HepG2 (cell line): ENCODE measurements around the gene DENND4A. TPM values are rescaled to one million over a fixed set of nuclear protein-coding genes. Genes with fewer than 3 reads are reported as not detected.

Experiments
- ATAC-seq: fragments of 200-7000 bp; cut with Tn5 transposase; 3 replicates; pipeline ENCODE4 v1.9.1; 2020; ENCODE audit warnings: mild to moderate bottlenecking, moderate library complexity
- BruUV-seq: library from RNA; stranded (reverse); fragments of 400-500 nt; replicated peaks from 2 replicates; lab custom pipeline; 2021; lab: Mats Ljungman, UMichigan
- CTCF ChIA-PET: fragments of 300-600 bp; formaldehyde crosslinking; extraction: SDS; loops from one replicate; lab custom pipeline; 2021; ENCODE audit warnings: low total read pairs, inconsistent platforms, low intra/inter-chr PET ratio; lab: Yijun Ruan, JAX
- POLR2A ChIA-PET: fragments of 350-600 bp; sonication (Branson Sonifier 250); formaldehyde crosslinking; loops from one replicate; lab custom pipeline; 2020; ENCODE audit warnings: antibody characterized with exemption, inconsistent platforms; lab: Yijun Ruan, JAX
- DNase-seq: peaks from one replicate; pipeline ENCODE4 v3.0.0-alpha.2; 2015; ENCODE audit warnings: low spot score
- FAIRE-seq: peaks from 3 replicates; lab custom pipeline; 2011; peaks lifted over from hg19 to GRCh38; lab: Jason Lieb, UNC
- H2AFZ ChIP-seq: one replicate; pipeline ENCODE4 v1.6.1; 2011; ENCODE audit warnings: low read length, inconsistent platforms
- H3K27ac ChIP-seq: fragments of 300-600 bp; 3 replicates; pipeline ENCODE4 v1.8.0; 2011; ENCODE audit warnings: mixed run types, mild to moderate bottlenecking, mixed read lengths, low read length, inconsistent platforms; ENCODE audit not compliant: insufficient read depth; ENCODE audit errors: extremely low read length
- H3K27me3 ChIP-seq, 2 experiments: fragments of 200-600 bp in 1 of 2; 2 replicates in 1 of 2; 3 replicates in 1 of 2; pipeline versions ENCODE4 v1.6.0 to v1.8.0; 2011; ENCODE audit warnings: low read length in 2 of 2, mild to moderate bottlenecking in 2 of 2, moderate library complexity in 2 of 2, inconsistent platforms in 1 of 2; ENCODE audit not compliant: insufficient read depth in 2 of 2, control insufficient read depth in 1 of 2
- H3K36me3 ChIP-seq, 2 experiments: fragments of 200-600 bp in 1 of 2; replicated peaks in 1 of 2; 2 replicates in 1 of 2; 3 replicates in 1 of 2; pipeline versions ENCODE4 v1.5.1 to v1.8.0; 2011; ENCODE audit warnings: low read length in 2 of 2, inconsistent platforms in 1 of 2; ENCODE audit not compliant: insufficient read depth in 2 of 2, control insufficient read depth in 1 of 2
- H3K4me1 ChIP-seq: 2 replicates; pipeline ENCODE4 v1.5.1; 2012; ENCODE audit warnings: low read length, inconsistent platforms; ENCODE audit not compliant: insufficient read depth
- H3K4me2 ChIP-seq: 2 replicates; pipeline ENCODE4 v1.6.0; 2011; ENCODE audit warnings: low read depth, low read length, inconsistent platforms
- H3K4me3 ChIP-seq, 3 experiments: fragments of 200-600 bp in 1 of 3; sonication (generic), shearing (Covaris generic) in 1 of 3; replicated peaks in 1 of 3; 2 replicates each; pipeline ENCODE4 v1.5.1; 2011 to 2016; ENCODE audit warnings: low read length in 3 of 3, inconsistent platforms in 2 of 3, low read depth in 2 of 3, mild to moderate bottlenecking in 2 of 3, control low read depth in 1 of 3, mixed read lengths in 1 of 3; ENCODE audit not compliant: insufficient read depth in 1 of 3
- H3K79me2 ChIP-seq: one replicate; pipeline ENCODE4 v1.6.1; 2011; ENCODE audit warnings: low read length, inconsistent platforms; ENCODE audit not compliant: insufficient read depth
- H3K9ac ChIP-seq: 2 replicates; pipeline ENCODE4 v1.6.0; 2011; ENCODE audit warnings: mild to moderate bottlenecking, low read depth, low read length, inconsistent platforms; ENCODE audit not compliant: insufficient read depth
- H3K9me3 ChIP-seq: 2 replicates; pipeline ENCODE4 v1.5.1; 2012; ENCODE audit warnings: mild to moderate bottlenecking, low read length
- H4K20me1 ChIP-seq: 2 replicates; pipeline ENCODE4 v1.6.0; 2011; ENCODE audit warnings: inconsistent platforms, mild to moderate bottlenecking, low read length, moderate library complexity; ENCODE audit not compliant: insufficient read depth
- KDM5B ChIP-seq: sonication (generic); formaldehyde crosslinking; IDR thresholded peaks from 2 replicates; pipeline ENCODE4 v1.4.0; 2020; ENCODE audit warnings: missing genetic modification reagents, mild to moderate bottlenecking, borderline replicate concordance
- KMT2B ChIP-seq: IDR thresholded peaks from 2 replicates; pipeline ENCODE4 v1.6.1; 2016; ENCODE audit warnings: missing genetic modification reagents, missing compliant biosample characterization
- MXD4 ChIP-seq: IDR thresholded peaks from 2 replicates; pipeline ENCODE4 v1.6.1; 2016; ENCODE audit warnings: mild to moderate bottlenecking, missing biosample characterization, missing genetic modification reagents
- MZF1 ChIP-seq: sonication (generic); formaldehyde crosslinking; IDR thresholded peaks from 2 replicates; pipeline ENCODE4 v1.8.1; 2023; ENCODE audit warnings: mild to moderate bottlenecking, missing genetic modification reagents, borderline replicate concordance
- SIN3B ChIP-seq: fragments of 150-350 bp; IDR thresholded peaks from 2 replicates; pipeline ENCODE4 v1.6.1; 2014; ENCODE audit warnings: low read length
- TEAD3 ChIP-seq: optimal IDR thresholded peaks from 2 replicates; pipeline ENCODE3; 2016; ENCODE audit warnings: borderline replicate concordance
- ZBTB3 ChIP-seq: sonication (generic); formaldehyde crosslinking; IDR thresholded peaks from 2 replicates; pipeline ENCODE4 v1.4.0; 2020; ENCODE audit warnings: low read depth, mild to moderate bottlenecking, moderate library complexity, missing genetic modification reagents, borderline replicate concordance
- ZIK1 ChIP-seq: sonication (generic); formaldehyde crosslinking; IDR thresholded peaks from 2 replicates; pipeline ENCODE4 v1.5.0; 2020; ENCODE audit warnings: mild to moderate bottlenecking, low read depth, missing genetic modification reagents, borderline replicate concordance
- ZKSCAN8 ChIP-seq: IDR thresholded peaks from 2 replicates; pipeline ENCODE4 v1.6.1; 2016; ENCODE audit warnings: borderline replicate concordance, missing genetic modification reagents, missing compliant biosample characterization
- ZSCAN12 ChIP-seq: sonication (generic); formaldehyde crosslinking; IDR thresholded peaks from 2 replicates; pipeline ENCODE4 v1.9.0; 2021; ENCODE audit warnings: mild to moderate bottlenecking, missing genetic modification reagents
- WGBS: methylation state at CpG from one replicate; pipeline ENCODE4 v1.1.6; 2017; ENCODE audit warnings: low lambda C conversion rate; 5-methylcytosine and 5-hydroxymethylcytosine counted together
- in situ Hi-C: cut with HindIII; loops from 2 replicates; pipeline ENCODE4 v1.10.0; 2017; ENCODE audit warnings: low pct_unique_long_range_greater_than_20kb; ENCODE audit not compliant: extremely low pct_ligation_motif_present
- intact Hi-C: fragments of 100-400 bp; cut with micrococcal nuclease; formaldehyde crosslinking; loops from one replicate; pipeline ENCODE4 v1.10.0; 2022; ENCODE audit not compliant: unreplicated experiment
- polyA plus RNA-seq, 8 experiments: library from polyadenylated mRNA; depleted of rRNA in 3 of 8; stranded (reverse) in 7 of 8; unstranded in 1 of 8; fragments of >200 nt; fragmentation: Illumina TruSeq in 4 of 8; extraction: Trizol in 4 of 8; gene quantifications; 2 replicates each; pipeline versions ENCODE4 v1.2.1 to v1.2.3, GENCODE V29; 2011 to 2016; ENCODE audit warnings: low read depth in 4 of 8, missing spikeins in 1 of 8, mixed read lengths in 1 of 8; ENCODE audit not compliant: insufficient read depth in 1 of 8
- total RNA-seq, 5 experiments: library from RNA; depleted of rRNA; stranded (reverse); fragments of >200 nt; fragmentation: Illumina TruSeq; extraction: Trizol; gene quantifications; 2 replicates each; pipeline ENCODE4 v1.2.3, GENCODE V29; 2016; ENCODE audit warnings: low read depth in 1 of 5
- TF ChIP-seq, protein P1 (sequence below): sonication (generic); formaldehyde crosslinking; IDR thresholded peaks from 2 replicates; pipeline ENCODE4 v1.4.0; 2020; ENCODE audit warnings: mild to moderate bottlenecking, missing genetic modification reagents, borderline replicate concordance
- TF ChIP-seq, protein P2 (sequence below): sonication (generic); formaldehyde crosslinking; IDR thresholded peaks from 2 replicates; pipeline ENCODE4 v1.8.1; 2023; ENCODE audit warnings: mild to moderate bottlenecking, missing genetic modification reagents
- TF ChIP-seq, protein P3 (sequence below): sonication (generic); formaldehyde crosslinking; IDR thresholded peaks from 2 replicates; pipeline ENCODE4 v1.8.0; 2022; ENCODE audit warnings: missing genetic modification reagents, mild to moderate bottlenecking, moderate library complexity, borderline replicate concordance
- TF ChIP-seq, protein P4 (sequence below): sonication (generic); formaldehyde crosslinking; IDR thresholded peaks from 2 replicates; pipeline ENCODE4 v1.8.1; 2023; ENCODE audit warnings: mild to moderate bottlenecking, inconsistent platforms, moderate library complexity, missing genetic modification reagents, borderline replicate concordance

Gene DENND4A
- total and polyA plus RNA-seq, 2 of the 13 experiments (the other 11 are each of a cell fraction or from before 2014, with no cell fraction given), result 13.2 to 18.6 TPM

DNA sequence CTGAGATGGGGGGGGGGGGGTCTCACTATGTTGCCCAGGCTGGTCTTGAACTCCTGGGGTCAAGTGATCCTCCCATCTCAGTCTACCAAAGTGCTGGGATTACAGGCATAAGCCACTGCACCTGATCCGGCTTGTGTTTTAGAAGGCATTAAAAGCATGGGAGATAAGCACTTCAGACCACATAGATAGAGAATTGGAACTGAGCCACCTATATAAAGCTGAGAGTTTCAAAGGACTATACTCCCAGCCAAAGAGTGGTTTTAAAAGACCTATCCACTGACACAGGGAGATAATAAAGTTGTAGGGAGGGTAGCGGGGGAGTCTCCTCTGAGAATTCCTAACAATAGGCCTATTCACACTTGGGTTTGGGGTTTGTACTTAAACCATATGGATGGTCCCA is 34.8 kb downstream of the DENND4A start:
- Histone ChIP-seq H3K4me3 (no peak overlapping the region), H4K20me1 (no peaks in the 10 kb centered on the region), H3K4me1 (peaks cover 17% of the 10 kb centered on the region), H3K9me3 (no peaks in the 10 kb centered on the region), H3K36me3 (peaks cover 0 to 12% of the 10 kb centered on the region in 2 experiments; a peak in 3 of 5 replicates), H3K9ac (no peak overlapping the region), H3K79me2 (peaks cover 15% of the 10 kb centered on the region), H2AFZ (no peak overlapping the region), H3K27ac (no peak overlapping the region), H3K27me3 (no peaks in the 10 kb centered on the region), H3K4me2 (no peak overlapping the region)
- ATAC-seq (no peak), FAIRE-seq (no peak), DNase-seq (peak; percentile 10)
- CTCF ChIA-PET, result no interaction called here
- in situ Hi-C loops, result no loop called here
- no TSS peak for BruUV-seq
- TF ChIP-seq MZF1 (no peak), ZSCAN12 (CRISPR knock-in tag) (no peak), KMT2B (CRISPR knock-in tag) (no peak), TEAD3 (CRISPR knock-in tag) (no peak), ZIK1 (no peak), KDM5B (CRISPR knock-in tag) (no peak), MXD4 (CRISPR knock-in tag) (no peak), ZBTB3 (no peak), SIN3B (no peak), ZKSCAN8 (no peak)
- TF ChIP-seq, protein P1, sequence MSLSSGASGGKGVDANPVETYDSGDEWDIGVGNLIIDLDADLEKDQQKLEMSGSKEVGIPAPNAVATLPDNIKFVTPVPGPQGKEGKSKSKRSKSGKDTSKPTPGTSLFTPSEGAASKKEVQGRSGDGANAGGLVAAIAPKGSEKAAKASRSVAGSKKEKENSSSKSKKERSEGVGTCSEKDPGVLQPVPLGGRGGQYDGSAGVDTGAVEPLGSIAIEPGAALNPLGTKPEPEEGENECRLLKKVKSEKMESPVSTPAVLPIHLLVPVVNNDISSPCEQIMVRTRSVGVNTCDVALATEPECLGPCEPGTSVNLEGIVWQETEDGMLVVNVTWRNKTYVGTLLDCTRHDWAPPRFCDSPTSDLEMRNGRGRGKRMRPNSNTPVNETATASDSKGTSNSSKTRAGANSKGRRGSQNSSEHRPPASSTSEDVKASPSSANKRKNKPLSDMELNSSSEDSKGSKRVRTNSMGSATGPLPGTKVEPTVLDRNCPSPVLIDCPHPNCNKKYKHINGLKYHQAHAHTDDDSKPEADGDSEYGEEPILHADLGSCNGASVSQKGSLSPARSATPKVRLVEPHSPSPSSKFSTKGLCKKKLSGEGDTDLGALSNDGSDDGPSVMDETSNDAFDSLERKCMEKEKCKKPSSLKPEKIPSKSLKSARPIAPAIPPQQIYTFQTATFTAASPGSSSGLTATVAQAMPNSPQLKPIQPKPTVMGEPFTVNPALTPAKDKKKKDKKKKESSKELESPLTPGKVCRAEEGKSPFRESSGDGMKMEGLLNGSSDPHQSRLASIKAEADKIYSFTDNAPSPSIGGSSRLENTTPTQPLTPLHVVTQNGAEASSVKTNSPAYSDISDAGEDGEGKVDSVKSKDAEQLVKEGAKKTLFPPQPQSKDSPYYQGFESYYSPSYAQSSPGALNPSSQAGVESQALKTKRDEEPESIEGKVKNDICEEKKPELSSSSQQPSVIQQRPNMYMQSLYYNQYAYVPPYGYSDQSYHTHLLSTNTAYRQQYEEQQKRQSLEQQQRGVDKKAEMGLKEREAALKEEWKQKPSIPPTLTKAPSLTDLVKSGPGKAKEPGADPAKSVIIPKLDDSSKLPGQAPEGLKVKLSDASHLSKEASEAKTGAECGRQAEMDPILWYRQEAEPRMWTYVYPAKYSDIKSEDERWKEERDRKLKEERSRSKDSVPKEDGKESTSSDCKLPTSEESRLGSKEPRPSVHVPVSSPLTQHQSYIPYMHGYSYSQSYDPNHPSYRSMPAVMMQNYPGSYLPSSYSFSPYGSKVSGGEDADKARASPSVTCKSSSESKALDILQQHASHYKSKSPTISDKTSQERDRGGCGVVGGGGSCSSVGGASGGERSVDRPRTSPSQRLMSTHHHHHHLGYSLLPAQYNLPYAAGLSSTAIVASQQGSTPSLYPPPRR (CRISPR knock-in tag), result no peak
- TF ChIP-seq, protein P2, sequence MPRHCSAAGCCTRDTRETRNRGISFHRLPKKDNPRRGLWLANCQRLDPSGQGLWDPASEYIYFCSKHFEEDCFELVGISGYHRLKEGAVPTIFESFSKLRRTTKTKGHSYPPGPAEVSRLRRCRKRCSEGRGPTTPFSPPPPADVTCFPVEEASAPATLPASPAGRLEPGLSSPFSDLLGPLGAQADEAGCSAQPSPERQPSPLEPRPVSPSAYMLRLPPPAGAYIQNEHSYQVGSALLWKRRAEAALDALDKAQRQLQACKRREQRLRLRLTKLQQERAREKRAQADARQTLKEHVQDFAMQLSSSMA (CRISPR knock-in tag), result no peak
- TF ChIP-seq, protein P3, sequence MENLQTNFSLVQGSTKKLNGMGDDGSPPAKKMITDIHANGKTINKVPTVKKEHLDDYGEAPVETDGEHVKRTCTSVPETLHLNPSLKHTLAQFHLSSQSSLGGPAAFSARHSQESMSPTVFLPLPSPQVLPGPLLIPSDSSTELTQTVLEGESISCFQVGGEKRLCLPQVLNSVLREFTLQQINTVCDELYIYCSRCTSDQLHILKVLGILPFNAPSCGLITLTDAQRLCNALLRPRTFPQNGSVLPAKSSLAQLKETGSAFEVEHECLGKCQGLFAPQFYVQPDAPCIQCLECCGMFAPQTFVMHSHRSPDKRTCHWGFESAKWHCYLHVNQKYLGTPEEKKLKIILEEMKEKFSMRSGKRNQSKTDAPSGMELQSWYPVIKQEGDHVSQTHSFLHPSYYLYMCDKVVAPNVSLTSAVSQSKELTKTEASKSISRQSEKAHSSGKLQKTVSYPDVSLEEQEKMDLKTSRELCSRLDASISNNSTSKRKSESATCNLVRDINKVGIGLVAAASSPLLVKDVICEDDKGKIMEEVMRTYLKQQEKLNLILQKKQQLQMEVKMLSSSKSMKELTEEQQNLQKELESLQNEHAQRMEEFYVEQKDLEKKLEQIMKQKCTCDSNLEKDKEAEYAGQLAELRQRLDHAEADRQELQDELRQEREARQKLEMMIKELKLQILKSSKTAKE (CRISPR knock-in tag), result no peak
- TF ChIP-seq, protein P4, sequence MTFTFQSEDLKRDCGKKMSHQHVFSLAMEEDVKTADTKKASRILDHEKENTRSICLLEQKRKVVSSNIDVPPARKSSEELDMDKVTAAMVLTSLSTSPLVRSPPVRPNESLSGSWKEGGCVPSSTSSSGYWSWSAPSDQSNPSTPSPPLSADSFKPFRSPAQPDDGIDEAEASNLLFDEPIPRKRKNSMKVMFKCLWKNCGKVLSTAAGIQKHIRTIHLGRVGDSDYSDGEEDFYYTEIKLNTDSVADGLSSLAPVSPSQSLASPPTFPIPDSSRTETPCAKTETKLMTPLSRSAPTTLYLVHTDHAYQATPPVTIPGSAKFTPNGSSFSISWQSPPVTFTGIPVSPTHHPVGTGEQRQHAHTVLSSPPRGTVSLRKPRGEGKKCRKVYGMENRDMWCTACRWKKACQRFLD (CRISPR knock-in tag), result no peak
- TF ChIP-seq, all 625 proteins: peak for 0
- intact Hi-C loops, result no loop called here
- WGBS, result 100% methylated on average over 2 of the region's 2 CpGs
- POLR2A ChIA-PET, result no interaction called here
